ENCODE results near the gene KBTBD7. TPM values are rescaled to one million over a fixed set of nuclear protein-coding genes. Genes with fewer than 3 reads are reported as not detected.

The KBTBD7 gene
- total and polyA plus RNA-seq, 2 experiments from 2014 or later: 12.2 to 19.1 TPM

- H3K27me3 Mint-ChIP-seq (ENCODE audit: insufficient read depth, low read depth, poor library complexity): peaks cover 2% of the 10 kb centered on the region
- no peak overlapping the region for H3K4me3 ChIP-seq
- no peaks in the 10 kb centered on the region for H4K20me1 ChIP-seq (replicated peaks; ENCODE audit: insufficient read depth)
- peaks cover 7% of the 10 kb centered on the region for H3K4me1 Mint-ChIP-seq
- H3K27ac ChIP-seq (ENCODE audit: low read depth): no peak overlapping the region
- H3K36me3 ChIP-seq (ENCODE audit: insufficient read depth): peaks cover 20% of the 10 kb centered on the region
- no peak overlapping the region for H2AFZ ChIP-seq
- peaks cover 5% of the 10 kb centered on the region; the same call in 1 of the 2 replicates for H3K4me1 ChIP-seq (ENCODE audit: insufficient read depth)
- TF ChIP-seq EZH2phosphoT487 (IDR thresholded peaks at IDR 0.05; ENCODE audit: unreplicated experiment) (no peak), ZNF114 (CRISPR knock-in tag; IDR thresholded peaks at IDR 0.05) (no peak), CREB1 (CRISPR knock-in tag; IDR thresholded peaks at IDR 0.05; ENCODE audit: low read depth) (no peak), NANOG (IDR thresholded peaks at IDR 0.05; ENCODE audit: borderline replicate concordance) (no peak), POLR2AphosphoS5 (IDR thresholded peaks at IDR 0.05; ENCODE audit: low read depth) (no peak)
- H3K9me3 Mint-ChIP-seq: peaks cover 64% of the 10 kb centered on the region
- DNase-seq (ENCODE audit: low spot score): no peak
- no peaks in the 10 kb centered on the region for H3K27me3 ChIP-seq (ENCODE audit: insufficient read depth)
- H3F3A ChIP-seq (replicated peaks; ENCODE audit: low read depth): no peaks in the 10 kb centered on the region
- peaks cover 72% of the 10 kb centered on the region for H3K36me3 Mint-ChIP-seq (ENCODE audit: low read depth)
- 0 out of 2 replicates have a peak, but pooled peaks cover 6% of the 10 kb centered on the region for H3K9me2 ChIP-seq (ENCODE audit: insufficient read depth)
- no peak for ATAC-seq
- H3K27ac Mint-ChIP-seq: no peak overlapping the region
- no peak overlapping the region for H3K4me2 ChIP-seq
- H3K79me2 ChIP-seq (replicated peaks; ENCODE audit: insufficient read depth): no peaks in the 10 kb centered on the region
- no peak overlapping the region for H3K4me3 Mint-ChIP-seq
These were observed 44.3 kb downstream of the KBTBD7 start for GRCh38 chr13:41150058-41150457.

- H3K9me2 ChIP-seq (ENCODE audit: insufficient read depth): 0 out of 2 replicates have a peak, but pooled peaks cover 6% of the 10 kb centered on the region
- peaks cover 64% of the 10 kb centered on the region for H3K9me3 Mint-ChIP-seq
- H3K36me3 ChIP-seq (ENCODE audit: insufficient read depth): peaks cover 20% of the 10 kb centered on the region
- H3K4me3 Mint-ChIP-seq: no peak overlapping the region
- H3K27me3 Mint-ChIP-seq (ENCODE audit: insufficient read depth, low read depth, poor library complexity): peaks cover 2% of the 10 kb centered on the region
- no peak overlapping the region for H3K27ac ChIP-seq (ENCODE audit: low read depth)
- no peaks in the 10 kb centered on the region for H3K27me3 ChIP-seq (ENCODE audit: insufficient read depth)
- H4K20me1 ChIP-seq (replicated peaks; ENCODE audit: insufficient read depth): no peaks in the 10 kb centered on the region
- peaks cover 5% of the 10 kb centered on the region for H3K4me1 Mint-ChIP-seq
- DNase-seq (ENCODE audit: low spot score) (no peak), ATAC-seq (no peak)
- no peaks in the 10 kb centered on the region for H3F3A ChIP-seq (replicated peaks; ENCODE audit: low read depth)
- no peaks in the 10 kb centered on the region for H3K79me2 ChIP-seq (replicated peaks; ENCODE audit: insufficient read depth)
- H3K4me3 ChIP-seq: no peak overlapping the region
- no peak overlapping the region for H3K4me2 ChIP-seq
- H2AFZ ChIP-seq: no peak overlapping the region
- no peak overlapping the region for H3K27ac Mint-ChIP-seq
- H3K36me3 Mint-ChIP-seq (ENCODE audit: low read depth): peaks cover 75% of the 10 kb centered on the region
- peaks cover 5% of the 10 kb centered on the region; the same call in 1 of the 2 replicates for H3K4me1 ChIP-seq (ENCODE audit: insufficient read depth)
- no peak for TF ChIP-seq POLR2AphosphoS5 (IDR thresholded peaks at IDR 0.05; ENCODE audit: low read depth)
- no peak for TF ChIP-seq ZNF114 (CRISPR knock-in tag; IDR thresholded peaks at IDR 0.05)
- TF ChIP-seq EZH2phosphoT487 (IDR thresholded peaks at IDR 0.05; ENCODE audit: unreplicated experiment): no peak
- no peak for TF ChIP-seq JUNB (IDR thresholded peaks at IDR 0.05; ENCODE audit: unreplicated experiment)
These were observed 45.7 kb downstream of the KBTBD7 start for GRCh38 chr13:41148419-41149283.

GRCh38 chr13:41145136-41145908 lies 49.0 kb downstream of the KBTBD7 start:
- H3F3A ChIP-seq (replicated peaks; ENCODE audit: low read depth): no peaks in the 10 kb centered on the region
- H4K20me1 ChIP-seq (replicated peaks; ENCODE audit: insufficient read depth): no peaks in the 10 kb centered on the region
- H3K9me2 ChIP-seq (ENCODE audit: insufficient read depth): 0 out of 2 replicates have a peak, but pooled peaks cover 6% of the 10 kb centered on the region
- Mint-ChIP-seq H3K27me3 (ENCODE audit: insufficient read depth, low read depth, poor library complexity) (peaks cover 2% of the 10 kb centered on the region), H3K4me1 (peaks cover 4% of the 10 kb centered on the region; the same call in 1 of the 3 replicates), H3K9me3 (peaks cover 45% of the 10 kb centered on the region), H3K4me3 (no peak overlapping the region), H3K36me3 (ENCODE audit: low read depth) (peaks cover 52% of the 10 kb centered on the region), H3K27ac (no peak overlapping the region; the same call in 1 of the 2 replicates)
- ATAC-seq (no peak), DNase-seq (ENCODE audit: low spot score) (no peak)
- no peaks in the 10 kb centered on the region for H3K79me2 ChIP-seq (replicated peaks; ENCODE audit: insufficient read depth)
- no peak overlapping the region for H3K4me3 ChIP-seq
- no peak overlapping the region for H3K4me2 ChIP-seq
- H3K36me3 ChIP-seq (ENCODE audit: insufficient read depth): peaks cover 20% of the 10 kb centered on the region
- H3K4me1 ChIP-seq (ENCODE audit: insufficient read depth): 0 out of 2 replicates have a peak, but pooled peaks cover 3% of the 10 kb centered on the region
- H2AFZ ChIP-seq: no peak overlapping the region
- no peak overlapping the region for H3K27ac ChIP-seq (ENCODE audit: low read depth)
- H3K27me3 ChIP-seq (ENCODE audit: insufficient read depth): no peaks in the 10 kb centered on the region
- TF ChIP-seq CREB1 (CRISPR knock-in tag; IDR thresholded peaks at IDR 0.05; ENCODE audit: low read depth) (no peak), NANOG (IDR thresholded peaks at IDR 0.05; ENCODE audit: borderline replicate concordance) (no peak), CTCF (conservative IDR thresholded peaks at IDR 0.05; ENCODE audit: low read depth in 2 of 2) (no peak), ETS1 (IDR thresholded peaks at IDR 0.05) (no peak), JUNB (IDR thresholded peaks at IDR 0.05; ENCODE audit: unreplicated experiment) (no peak), ZNF331 (CRISPR knock-in tag; IDR thresholded peaks at IDR 0.05; ENCODE audit: low read depth) (no peak), ZNF114 (CRISPR knock-in tag; IDR thresholded peaks at IDR 0.05) (no peak), EZH2 (IDR thresholded peaks at IDR 0.05; ENCODE audit: low read depth, unreplicated experiment) (no peak)
